Left lung (tissue), 10 donors: Measurements from ENCODE around the gene FMNL3. TPM values are rescaled to one million over a fixed set of nuclear protein-coding genes. Genes with fewer than 3 reads are reported as not detected.

ENCODE experiments used
- ATAC-seq: fragments of 200-7000 bp; cut with Tn5 transposase; one replicate; pipeline ENCODE4 v1.9.1; 2020; ENCODE audit warnings: moderate library complexity
- DNase-seq, 4 donors: peaks; one replicate each; pipeline ENCODE4 v3.0.0-alpha.2; 2013 to 2020
- H3K27ac ChIP-seq, 2 donors: fragments of 200-600 bp; sonication (generic) in 1 of 2; one replicate each; pipeline versions ENCODE4 v1.5.0 to v1.8.0; 2020 to 2021
- H3K27me3 ChIP-seq, 2 donors: fragments of 200-600 bp; sonication (generic) in 1 of 2; one replicate each; pipeline versions ENCODE4 v1.5.0 to v1.8.0; 2020 to 2021
- H3K36me3 ChIP-seq, 2 donors: fragments of 200-600 bp; sonication (generic) in 1 of 2; one replicate each; pipeline versions ENCODE4 v1.5.0 to v1.8.0; 2020 to 2021
- H3K4me1 ChIP-seq, 2 donors: fragments of 200-600 bp; one replicate each; pipeline ENCODE4 v1.8.0; 2021
- H3K4me3 ChIP-seq, 2 donors: fragments of 200-600 bp; sonication (generic) in 1 of 2; one replicate each; pipeline versions ENCODE4 v1.5.0 to v1.8.0; 2020 to 2021; ENCODE audit warnings: mild to moderate bottlenecking in 1 of 2
- H3K9me3 ChIP-seq, 2 donors: fragments of 200-600 bp; sonication (generic) in 1 of 2; one replicate each; pipeline versions ENCODE4 v1.5.0 to v1.8.0; 2020 to 2021
- intact Hi-C, 2 donors: fragments of 100-400 bp; cut with DNase I; formaldehyde crosslinking; loops; one replicate each; pipeline versions ENCODE4 v1.11.2 to v1.14.2; 2022
- polyA plus RNA-seq, 6 donors: library from polyadenylated mRNA; unstranded; fragments of 120-200 nt; gene quantifications; one replicate each; pipeline ENCODE4 v1.2.1, GENCODE V29; 2013; ENCODE audit not compliant: insufficient read length in 6 of 6
- total RNA-seq, 2 donors: library from RNA; stranded (reverse); fragmentation: NEBNext Ultra II Directional; extraction: Animal tissue kit (Norgen Biotek cat#: 25700); gene quantifications; one replicate each; pipeline ENCODE4 v1.2.1, GENCODE V29; 2021
- TF ChIP-seq, protein P1 (sequence below), 2 donors: fragments of 200-600 bp; sonication (generic) in 1 of 2; IDR thresholded peaks; one replicate each; pipeline versions ENCODE4 v1.5.0 to v1.8.0; 2021; ENCODE audit warnings: antibody characterized with exemption in 2 of 2
- donor health status: DM: no; HTN: yes; CAD: no.
- donor health status: DM: no; HTN: no; CAD: no.

The FMNL3 gene
- total and polyA plus RNA-seq, 8 donors, result 30.0 to 61.7 (median 57.5) TPM

DNA sequence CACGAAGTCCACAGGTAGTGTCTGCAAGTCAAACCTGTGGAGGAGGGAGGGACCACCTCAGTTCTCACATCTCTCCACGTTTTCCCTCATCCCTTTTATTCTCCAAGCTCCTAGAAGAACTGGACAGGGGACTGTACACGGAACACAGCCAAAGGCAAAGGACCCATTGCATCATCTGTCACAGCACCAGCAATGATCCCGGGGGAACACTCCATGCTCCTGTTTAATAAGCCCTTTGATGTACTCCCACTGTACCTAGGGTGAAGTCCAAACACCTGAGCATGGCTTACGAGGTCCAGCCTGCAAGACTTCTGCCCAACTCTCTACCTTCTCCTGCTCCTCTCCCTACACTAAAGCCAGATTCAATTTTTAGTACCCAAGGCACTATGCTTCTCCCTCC, 57.3 kb downstream of the FMNL3 start:
- Histone ChIP-seq H3K27ac (no peak overlapping the region), H3K27me3 (no peaks in the 10 kb centered on the region), H3K4me3 (no peak overlapping the region), H3K36me3 (peaks cover 0 to 98% of the 10 kb centered on the region in 2 donors), H3K9me3 (no peaks in the 10 kb centered on the region), H3K4me1 (peaks cover 8 to 44% of the 10 kb centered on the region in 2 donors)
- DNase-seq, result no peak
- TF ChIP-seq, protein P1, sequence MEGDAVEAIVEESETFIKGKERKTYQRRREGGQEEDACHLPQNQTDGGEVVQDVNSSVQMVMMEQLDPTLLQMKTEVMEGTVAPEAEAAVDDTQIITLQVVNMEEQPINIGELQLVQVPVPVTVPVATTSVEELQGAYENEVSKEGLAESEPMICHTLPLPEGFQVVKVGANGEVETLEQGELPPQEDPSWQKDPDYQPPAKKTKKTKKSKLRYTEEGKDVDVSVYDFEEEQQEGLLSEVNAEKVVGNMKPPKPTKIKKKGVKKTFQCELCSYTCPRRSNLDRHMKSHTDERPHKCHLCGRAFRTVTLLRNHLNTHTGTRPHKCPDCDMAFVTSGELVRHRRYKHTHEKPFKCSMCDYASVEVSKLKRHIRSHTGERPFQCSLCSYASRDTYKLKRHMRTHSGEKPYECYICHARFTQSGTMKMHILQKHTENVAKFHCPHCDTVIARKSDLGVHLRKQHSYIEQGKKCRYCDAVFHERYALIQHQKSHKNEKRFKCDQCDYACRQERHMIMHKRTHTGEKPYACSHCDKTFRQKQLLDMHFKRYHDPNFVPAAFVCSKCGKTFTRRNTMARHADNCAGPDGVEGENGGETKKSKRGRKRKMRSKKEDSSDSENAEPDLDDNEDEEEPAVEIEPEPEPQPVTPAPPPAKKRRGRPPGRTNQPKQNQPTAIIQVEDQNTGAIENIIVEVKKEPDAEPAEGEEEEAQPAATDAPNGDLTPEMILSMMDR (IDR thresholded peaks at IDR 0.05), result no peak
- ATAC-seq, result no peak
- intact Hi-C loops, result no loop called here

DNA sequence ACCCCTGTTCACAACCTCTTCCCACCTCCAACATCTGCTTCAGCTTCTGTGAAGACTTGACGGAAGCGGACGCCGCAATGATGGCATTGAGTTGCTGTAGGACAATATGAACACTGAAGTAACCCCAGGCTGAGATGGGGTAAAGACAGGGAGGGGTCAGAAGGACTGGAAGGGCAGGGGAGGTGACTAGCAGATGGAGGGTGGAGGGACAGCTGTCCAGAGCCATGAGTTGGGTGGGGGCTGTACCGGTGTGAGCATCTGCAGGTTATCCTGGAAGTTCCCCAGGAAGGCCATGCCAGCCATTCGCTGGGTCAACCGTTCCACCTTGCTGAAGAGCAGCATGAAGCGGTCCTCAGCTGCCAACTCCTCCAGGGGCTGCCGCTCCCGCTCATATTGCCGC, 57.8 kb downstream of the FMNL3 start:
- no peak for DNase-seq
- TF ChIP-seq, protein P1 (IDR thresholded peaks at IDR 0.05), result no peak
- Histone ChIP-seq H3K27me3 (no peaks in the 10 kb centered on the region), H3K4me3 (no peak overlapping the region), H3K4me1 (peaks cover 11 to 47% of the 10 kb centered on the region in 2 donors), H3K36me3 (peaks cover 0 to 93% of the 10 kb centered on the region in 2 donors), H3K9me3 (no peaks in the 10 kb centered on the region), H3K27ac (peak overlapping the region; percentile 56 to 72)
- intact Hi-C loops, result no loop called here
- no peak for ATAC-seq

DNA sequence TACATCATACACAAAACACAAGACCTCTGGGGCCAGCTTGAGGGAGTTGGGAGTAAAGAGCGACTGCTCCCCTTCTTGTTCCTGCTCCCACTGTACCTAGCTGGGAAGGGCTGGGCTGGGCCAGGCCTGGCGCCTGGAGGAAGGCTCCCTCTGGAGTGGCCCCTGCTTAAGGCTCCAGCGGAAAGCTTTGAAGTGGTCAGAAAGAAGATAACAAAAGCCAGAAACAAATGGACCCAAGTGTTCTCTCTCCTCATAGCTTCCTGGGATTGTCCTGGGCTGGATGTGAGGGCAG, 58.5 kb downstream of the FMNL3 start:
- Histone ChIP-seq H3K36me3 (peaks cover 0 to 90% of the 10 kb centered on the region in 2 donors), H3K9me3 (no peaks in the 10 kb centered on the region), H3K4me1 (peaks cover 11 to 49% of the 10 kb centered on the region in 2 donors), H3K27me3 (no peaks in the 10 kb centered on the region), H3K27ac (peak overlapping the region; percentile 56 to 72), H3K4me3 (no peak overlapping the region)
- DNase-seq (no peak), ATAC-seq (peak; percentile 55)
- TF ChIP-seq, protein P1 (IDR thresholded peaks at IDR 0.05), result no peak
- intact Hi-C loops, result no loop called here

DNA sequence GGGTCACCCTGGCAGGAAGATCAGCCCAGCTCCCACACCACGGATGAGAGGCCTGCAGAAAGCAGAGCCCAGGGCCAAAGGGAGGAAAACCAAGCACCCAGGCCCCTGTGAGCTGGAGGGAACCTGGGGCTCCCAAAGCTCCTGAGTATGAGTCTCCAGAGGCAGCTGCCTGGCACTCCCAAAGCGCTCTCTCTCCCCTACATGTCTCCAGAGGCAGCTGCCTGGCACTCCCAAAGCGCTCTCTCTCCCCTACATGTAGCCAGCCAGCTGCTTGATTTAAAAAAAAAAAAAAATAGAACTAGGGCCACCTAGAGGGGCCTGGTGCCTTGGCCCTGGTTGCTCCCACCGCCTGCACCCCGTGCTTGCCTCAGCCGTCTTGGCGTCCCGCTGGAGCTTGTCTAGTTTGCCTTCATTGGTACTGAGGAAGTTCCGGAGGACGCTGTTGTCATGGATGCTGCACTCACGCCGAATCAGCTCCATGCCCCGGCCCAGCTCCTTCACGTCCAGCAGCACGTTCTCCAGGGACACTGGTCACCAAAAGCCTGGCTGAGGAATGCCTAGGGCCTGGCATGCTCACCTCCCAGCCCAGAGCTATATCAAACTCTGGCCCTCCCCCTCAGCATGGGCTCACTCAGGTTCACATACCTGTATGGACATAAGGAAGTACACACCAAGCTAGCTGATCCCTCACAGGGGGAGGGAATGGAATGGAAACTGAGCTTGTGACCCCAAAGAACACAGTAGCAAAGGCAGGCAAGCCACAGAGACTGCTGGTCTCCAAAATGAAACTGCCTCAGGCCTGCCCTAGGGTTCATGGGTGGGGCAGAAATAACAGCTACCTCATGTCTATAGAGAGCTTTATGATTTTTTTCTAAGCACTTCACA, 59.1 kb downstream of the FMNL3 start:
- no peak for DNase-seq
- TF ChIP-seq, protein P1 (IDR thresholded peaks at IDR 0.05), result no peak
- intact Hi-C loops, result no loop called here
- no peaks in the 10 kb centered on the region for H3K27me3 ChIP-seq
- ATAC-seq, result peak; percentile 20
- H3K4me1 ChIP-seq, result peaks cover 11 to 49% of the 10 kb centered on the region in 2 donors
- no peaks in the 10 kb centered on the region for H3K9me3 ChIP-seq
- H3K36me3 ChIP-seq, result peaks cover 0 to 90% of the 10 kb centered on the region in 2 donors
- H3K27ac ChIP-seq, result peak overlapping the region; percentile 56 to 72
- no peak overlapping the region for H3K4me3 ChIP-seq

DNA sequence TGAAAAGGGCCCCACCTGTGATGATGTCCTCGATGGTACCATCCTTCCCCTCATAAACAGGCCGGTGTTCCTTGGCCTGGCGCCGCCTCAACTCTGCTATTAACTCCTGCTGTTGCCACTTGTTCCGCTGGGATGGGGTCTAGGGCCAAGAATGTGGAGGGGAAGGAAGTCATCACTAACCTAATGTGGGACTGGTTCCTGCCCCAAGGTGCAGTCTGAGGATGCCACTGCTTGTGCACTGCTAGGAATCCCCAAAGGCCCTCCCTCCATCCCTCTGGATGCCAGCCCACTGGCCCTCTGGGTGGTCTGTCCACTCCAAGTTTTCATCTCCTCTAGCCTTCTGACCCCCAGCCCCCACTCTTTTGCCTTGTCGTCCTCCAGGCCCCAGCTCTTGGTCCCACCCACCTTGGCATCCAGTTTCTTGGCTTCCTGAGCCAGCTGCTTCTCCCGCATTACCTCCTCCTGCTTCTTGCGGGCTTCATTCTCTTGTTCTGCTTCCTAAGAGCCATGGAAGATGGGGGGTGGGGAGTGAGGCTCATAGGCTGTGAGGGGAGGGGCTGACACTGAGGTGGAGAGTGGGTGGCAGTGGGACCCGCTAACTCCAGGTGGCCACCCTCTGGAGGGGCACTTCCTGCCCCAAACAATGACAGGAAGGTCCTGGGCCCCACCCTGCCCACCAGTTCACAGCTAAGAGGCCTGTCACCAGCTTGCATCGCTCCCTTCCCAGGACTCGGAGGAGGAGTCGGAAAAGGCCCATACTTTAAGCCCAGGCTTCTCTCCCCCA, 60.1 kb downstream of the FMNL3 start:
- Histone ChIP-seq H3K27me3 (no peaks in the 10 kb centered on the region), H3K4me3 (no peak overlapping the region), H3K9me3 (no peaks in the 10 kb centered on the region), H3K36me3 (peaks cover 0 to 90% of the 10 kb centered on the region in 2 donors), H3K27ac (peak overlapping the region in 1 of 2 donors; percentile 72), H3K4me1 (peaks cover 11 to 49% of the 10 kb centered on the region in 2 donors)
- intact Hi-C loops, result no loop called here
- DNase-seq (peak in 1 of 4 donors; percentile 28), ATAC-seq (no peak)
- TF ChIP-seq, protein P1 (IDR thresholded peaks at IDR 0.05), result no peak
